ENCODE results near the gene SLC41A3.

The SLC41A3 gene

DNA sequence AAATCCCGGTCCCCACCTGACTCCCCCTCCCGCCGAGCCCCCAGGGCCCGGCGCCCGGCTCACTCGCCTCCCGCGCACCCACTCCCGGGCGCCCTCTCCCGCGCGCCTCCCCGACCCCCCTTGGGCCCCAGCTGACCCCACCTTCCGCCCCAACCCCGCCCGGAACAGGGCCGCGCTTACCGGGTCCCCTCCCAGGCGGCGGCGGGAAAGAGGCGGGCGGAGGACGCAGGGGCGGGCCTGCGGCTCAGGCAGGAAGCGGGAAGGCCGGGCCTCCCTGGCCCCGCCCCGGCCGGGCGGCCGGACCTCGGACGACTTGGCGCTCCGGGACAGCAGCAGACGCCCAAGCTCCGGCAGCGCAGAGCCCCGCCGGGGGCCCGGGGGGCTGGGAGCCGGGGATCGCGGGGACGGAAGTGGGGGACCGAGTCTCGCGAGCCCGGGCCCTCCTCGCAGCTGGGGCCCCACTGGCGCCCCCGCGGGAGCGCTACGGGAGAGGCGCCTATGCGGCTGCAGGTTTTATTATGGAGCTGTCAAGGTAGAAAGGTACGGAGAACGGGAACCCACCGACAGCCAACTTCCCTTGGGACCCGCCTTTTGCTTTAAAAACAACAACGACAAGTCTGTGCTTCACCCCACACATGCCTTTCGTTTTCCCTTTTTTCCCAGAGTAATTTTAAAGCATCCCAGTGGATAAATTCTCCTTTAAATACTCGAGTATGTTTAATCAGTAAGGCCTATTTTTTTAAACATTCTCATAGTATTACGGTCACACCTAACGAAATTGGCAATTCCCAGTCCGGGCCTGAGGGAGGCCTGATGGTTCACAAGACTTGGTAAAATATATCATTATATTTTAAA lies at the start of gene SLC41A3:
Gene SLC41A3 (minus strand): TSS at position 212 of the 855 bp plus-strand sequence. CDS start 15,905 bp downstream, outside the sequence.
- DNase-seq (ENCODE audit: low read depth) = peak; percentile 74

DNA sequence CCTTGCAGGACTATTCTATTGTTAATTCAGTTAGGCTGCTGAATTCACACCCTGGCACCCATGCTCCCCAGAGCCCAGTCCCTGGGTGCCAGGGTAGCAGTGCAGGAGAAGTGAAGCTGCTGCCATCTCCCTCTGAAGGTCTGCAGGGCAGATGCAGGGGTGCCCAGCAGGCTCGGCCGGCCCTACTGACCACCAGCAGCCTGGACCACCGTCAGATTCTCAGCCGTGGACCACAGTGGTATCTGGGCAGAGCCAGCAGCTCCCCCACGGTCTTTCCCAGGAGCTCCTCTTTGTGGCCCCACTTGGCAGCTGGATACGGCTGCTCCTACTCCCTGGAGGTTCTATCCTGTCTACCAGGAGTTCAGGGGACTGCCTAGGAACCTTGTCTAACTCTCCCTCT lies 49.7 kb upstream of the SLC41A3 start:
- no peak for DNase-seq (ENCODE audit: low read depth)

DNA sequence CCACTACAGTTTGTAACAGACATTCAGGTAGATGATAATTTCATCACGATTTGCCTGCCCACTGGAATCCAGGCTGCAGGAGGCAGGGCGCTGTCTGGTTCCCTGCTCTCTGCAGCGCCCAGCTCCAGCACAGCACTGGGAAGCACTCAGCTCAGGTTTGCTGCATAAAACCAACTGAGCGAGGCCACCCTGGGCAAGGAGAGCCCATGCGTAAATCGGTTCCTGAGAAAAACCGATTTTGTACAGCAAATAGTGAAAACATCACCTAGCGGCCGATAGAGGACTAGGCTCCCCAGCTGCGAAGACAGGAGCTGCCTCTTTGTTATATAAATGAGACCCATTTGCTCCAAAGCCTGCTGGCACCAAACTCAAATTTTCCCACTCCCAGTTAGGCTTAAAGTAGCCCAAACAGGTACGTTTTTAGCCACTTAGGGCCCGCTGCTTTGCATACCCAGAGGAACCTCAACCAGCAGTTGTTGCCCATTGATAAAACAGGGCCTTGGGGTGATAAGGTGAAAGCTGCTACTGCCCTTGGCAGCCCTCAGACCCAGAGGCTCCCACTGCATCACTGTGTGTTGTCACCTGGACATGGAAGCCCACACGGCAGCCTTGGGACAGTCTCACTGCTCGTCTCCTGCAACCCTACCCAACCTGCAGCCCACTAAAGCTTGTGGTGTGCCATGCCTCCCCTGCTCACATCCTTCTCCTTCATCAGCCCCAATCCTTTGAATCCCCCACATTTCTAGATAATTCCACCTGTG lies 49.0 kb upstream of the SLC41A3 start:
- no peak for DNase-seq (ENCODE audit: low read depth)

DNA sequence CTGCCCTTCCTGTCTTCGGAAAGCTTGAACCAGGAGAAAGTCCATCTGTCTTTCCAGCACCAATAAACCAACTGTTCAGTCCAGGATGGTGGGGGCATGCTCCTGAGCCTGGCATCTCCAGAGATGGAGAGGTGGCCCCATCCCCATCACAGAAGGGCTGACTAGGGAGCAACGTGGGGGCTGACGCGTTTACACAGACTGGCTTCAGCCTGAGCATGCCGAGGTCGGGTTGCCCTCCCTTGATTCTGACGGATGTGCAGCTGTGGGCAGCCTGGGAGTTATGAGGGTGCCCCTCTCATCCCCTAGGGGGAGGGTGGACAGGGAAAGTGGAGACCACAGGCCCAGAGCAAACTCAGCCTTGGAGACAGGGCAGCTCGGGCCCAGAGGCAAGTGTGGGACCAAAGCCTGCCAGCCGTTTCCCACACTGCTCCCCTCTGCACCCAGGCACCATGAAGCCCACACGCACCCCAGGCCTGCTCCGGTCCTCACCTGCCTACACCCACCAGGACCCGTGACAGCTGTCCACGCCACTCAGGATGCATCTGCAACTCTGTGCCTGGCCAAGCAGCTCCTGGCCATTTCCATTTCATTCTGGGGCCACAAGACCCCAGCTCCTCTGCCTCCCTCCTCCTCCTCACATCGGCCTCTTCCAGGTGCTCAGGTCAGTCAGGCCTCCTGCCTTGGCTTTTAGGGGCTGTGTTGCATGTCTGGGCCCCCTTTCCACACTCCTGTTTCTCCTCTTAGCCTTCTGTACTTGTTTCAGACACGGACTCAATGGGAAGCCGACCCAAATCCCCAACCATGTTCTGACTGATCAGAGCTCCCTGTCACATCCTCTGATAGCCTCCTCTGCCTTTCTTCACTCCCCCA lies 48.2 kb upstream of the SLC41A3 start:
- DNase-seq (ENCODE audit: low read depth) = no peak

DNA sequence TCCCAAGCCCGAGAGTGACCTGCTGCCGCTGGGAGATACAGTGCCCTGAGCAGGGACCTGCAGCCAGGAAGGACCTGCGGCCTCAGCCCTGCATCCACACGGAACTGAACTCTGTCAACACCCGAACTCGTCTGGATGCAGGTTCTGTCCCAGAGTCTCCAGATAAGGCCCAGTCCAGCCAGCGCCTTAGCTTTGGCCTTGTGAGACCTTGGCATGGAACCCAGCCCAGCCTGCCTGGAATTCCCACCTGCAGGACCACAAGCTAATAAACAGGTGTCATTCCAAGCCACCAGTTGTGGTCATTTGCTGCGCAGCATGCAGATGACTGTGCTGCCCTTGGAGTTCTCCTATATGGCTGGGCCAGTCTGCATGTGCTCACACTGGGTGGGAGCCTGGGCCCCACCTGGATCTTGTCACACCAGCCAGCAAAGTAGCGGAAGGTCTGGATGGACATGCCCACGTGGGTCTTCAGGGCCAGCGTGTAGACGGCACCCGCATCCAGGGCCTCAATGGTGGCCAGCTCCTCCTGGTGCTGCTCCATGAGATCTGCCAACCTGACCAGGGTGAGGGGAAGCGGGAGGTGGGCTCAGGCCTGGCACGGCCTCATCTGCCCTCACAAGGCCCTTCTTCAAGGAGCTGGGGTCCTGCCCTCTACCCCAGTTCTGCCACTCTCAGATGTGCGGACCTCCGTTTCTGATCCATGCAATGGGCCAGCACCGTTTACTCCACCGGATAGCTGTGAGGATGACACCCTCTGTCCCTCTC lies 47.2 kb upstream of the SLC41A3 start:
- no peak for DNase-seq (ENCODE audit: low read depth)

DNA sequence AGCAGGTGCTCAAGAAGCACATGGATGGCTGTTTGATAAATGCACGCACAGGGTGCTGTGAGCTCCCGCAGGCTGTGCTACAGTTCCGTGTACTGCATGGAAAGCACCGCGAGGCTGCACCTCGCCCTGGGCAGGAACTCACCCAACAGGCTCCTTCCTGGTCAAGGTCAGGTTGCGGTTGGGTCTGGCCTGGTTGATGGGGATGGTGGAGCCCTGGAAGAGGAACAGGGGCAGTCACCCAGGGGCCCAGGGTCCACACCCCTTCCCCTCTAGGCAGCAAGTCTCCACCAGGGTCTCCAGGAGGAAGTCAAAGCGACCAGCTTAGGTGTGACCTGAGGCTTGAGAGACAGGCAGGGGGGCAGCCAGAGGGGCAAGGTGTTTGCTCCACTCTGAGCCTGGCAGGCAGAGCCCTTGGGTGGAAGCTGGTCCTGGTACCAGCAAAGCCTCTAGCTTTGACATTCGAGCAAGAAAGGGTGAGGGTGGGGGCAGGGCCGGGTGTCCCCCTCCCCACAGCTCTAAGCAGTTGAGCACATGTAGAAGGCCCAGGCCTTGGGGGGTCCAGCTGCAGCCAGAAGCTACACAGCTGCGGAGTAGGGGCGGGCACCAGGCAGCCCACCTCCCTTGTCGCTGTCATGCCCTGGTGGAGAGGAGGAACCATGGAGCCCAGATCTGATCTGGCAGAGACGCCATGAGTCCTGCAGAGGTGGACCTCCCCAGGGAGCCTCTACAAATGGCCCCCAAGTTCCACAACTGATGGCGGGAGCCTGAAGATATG lies 46.3 kb upstream of the SLC41A3 start:
- DNase-seq (ENCODE audit: low read depth) = peak; percentile 12

DNA sequence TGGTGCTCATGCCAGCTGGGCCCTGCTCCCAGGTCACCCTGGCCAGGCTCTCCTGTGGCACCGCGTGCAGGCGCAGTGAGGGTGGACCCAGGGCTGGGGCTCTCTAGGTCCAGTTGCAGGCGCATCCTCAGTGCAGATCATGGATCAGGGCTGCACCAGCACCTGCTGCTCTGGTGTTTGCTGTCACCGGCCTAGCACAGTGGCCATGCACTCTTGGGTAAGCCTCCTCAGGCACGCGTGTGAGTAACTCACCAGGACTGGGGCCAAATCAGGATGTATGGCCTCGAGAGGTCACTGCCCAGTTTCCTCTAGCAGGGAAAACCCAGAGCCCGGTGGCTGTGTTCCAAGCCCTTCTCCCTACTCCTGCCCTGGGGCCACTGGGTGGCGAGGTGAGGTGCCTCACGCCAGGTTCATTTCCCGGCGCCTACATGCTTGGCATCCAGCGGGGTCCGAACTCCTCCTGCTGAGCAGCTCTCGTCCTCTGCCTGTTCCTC lies 45.5 kb upstream of the SLC41A3 start:
- DNase-seq (ENCODE audit: low read depth) = no peak

DNA sequence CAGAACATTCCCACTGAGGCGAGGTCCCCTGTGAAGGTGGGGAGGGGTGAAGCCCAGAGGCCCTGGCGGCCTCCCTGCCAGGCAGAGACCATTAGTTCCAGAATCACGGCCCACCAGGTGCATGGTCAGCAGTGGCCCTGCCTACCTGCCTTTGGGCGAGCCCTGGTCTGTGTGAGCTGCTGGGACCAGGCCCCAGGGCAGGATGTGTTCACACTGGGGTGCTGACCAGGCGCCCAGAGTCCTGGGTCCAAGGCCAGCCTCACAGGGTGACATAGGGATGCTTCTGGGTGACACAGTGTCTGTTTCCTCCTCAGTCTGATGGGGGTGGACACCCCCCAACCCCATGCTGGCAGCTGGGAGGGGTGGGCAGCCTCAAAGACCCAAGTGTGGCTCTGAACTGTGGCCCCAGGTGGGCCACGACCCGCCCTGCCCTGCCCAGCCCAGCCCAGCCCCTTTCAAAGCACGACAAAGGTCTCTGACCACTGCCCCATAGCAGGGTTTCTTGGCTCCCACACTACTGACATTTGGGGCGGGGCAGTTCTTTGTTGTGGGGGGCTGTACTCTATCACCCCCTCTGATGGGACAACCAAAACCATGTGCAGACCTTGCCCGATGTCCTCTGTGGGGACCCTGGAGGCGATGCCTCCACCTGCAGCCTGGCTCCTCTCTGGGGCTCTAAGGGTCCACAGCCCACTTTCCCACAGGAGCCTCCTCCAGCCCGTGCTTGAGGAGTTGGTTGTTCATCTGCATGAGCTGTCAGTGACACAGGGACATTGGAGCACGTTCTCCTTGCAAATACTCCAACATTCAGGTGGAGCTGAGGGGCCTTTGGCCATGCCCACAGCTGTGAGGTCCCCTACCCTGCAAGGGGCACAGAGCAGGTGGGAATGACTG lies 44.8 kb upstream of the SLC41A3 start:
- no peak for DNase-seq (ENCODE audit: low read depth)

DNA sequence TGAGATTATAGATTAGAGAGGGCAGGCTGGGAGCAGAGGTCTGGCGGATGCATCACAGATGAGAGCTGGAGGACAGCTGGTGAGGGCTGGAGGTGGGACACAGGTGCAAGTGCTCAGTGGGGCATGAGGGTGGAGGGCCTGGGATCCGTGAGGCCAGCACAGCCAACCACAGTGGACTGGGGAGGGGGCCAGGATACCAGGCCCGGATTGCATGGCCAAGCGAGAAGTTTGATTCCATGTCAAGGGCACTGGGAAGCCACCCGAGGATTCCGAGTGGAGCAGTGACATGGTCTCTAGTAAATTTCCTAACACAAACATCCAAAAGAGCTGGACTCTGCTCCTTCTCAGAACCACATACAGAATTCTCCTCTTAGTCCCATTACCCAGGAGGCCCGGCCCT lies 44.0 kb upstream of the SLC41A3 start:
- DNase-seq (ENCODE audit: low read depth) = no peak

DNA sequence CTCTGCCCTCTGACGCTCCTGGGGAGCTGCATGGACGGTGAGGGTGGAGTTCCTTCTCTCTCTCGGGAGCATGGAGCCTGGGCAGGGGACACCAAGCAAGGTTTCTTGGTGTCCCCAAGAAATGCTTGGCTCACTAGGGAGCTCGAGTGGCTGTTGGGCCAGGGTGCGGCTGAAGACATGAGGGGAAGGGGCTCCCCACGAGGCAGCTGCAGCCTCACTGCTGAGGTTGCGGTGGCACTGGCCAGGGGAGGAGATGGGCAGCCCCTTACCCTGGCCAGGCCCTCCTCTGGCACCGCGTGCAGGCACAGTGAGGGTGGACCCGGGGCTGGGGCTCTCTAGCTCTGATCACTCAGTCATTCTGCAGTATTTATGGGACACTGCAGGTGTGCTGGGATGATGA lies 43.5 kb upstream of the SLC41A3 start:
- DNase-seq (ENCODE audit: low read depth) = no peak

DNA sequence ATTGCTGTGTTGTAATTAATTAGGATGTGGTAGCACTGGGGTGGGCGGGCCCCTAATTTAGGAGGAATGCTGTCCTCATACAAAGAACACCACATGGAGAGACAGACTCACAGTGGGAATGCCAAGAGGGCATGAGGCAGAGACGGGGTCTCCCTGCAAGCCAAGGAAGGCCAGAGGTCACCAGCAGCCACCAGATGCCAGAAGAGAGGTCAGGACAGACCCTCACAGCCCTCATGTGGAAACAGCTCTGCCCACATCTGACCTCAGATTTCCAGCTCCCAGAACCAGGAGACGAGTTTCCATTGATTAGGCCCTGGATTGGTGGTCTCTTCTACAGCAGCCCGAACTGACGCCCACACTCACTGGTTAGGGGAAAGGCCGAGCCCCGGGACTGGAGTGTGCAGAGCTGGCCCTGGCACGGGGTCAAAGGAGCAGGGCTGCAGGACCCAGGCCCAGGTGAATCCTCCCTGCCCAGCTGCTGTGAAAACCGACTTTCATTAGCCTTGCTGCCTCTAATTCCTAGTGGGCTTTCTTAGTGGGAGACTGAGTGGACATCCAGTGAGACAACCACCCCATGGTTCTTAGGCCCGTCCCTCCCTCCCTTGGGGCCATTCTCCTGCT lies 43.0 kb upstream of the SLC41A3 start:
- DNase-seq (ENCODE audit: low read depth) = no peak

DNA sequence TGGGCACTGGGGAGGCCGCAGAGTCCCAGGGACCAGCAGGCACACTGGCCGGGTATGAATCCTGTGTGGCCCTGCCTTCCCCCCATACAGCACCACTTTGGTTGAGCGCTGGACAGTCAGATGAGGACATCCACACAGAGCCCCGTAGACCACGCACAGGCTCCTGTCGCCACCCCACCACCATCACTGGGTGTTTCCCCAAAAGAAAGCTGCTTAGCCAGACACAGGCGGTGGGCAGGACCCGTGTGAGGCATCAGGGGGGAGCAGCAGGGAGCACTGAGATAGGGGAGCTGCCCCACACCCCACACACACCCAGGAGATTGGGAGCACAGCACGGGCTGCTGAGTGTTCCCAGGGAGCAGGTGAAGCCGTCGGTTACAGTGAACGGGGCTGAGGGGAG lies 42.4 kb upstream of the SLC41A3 start:
- DNase-seq (ENCODE audit: low read depth) = no peak

DNA sequence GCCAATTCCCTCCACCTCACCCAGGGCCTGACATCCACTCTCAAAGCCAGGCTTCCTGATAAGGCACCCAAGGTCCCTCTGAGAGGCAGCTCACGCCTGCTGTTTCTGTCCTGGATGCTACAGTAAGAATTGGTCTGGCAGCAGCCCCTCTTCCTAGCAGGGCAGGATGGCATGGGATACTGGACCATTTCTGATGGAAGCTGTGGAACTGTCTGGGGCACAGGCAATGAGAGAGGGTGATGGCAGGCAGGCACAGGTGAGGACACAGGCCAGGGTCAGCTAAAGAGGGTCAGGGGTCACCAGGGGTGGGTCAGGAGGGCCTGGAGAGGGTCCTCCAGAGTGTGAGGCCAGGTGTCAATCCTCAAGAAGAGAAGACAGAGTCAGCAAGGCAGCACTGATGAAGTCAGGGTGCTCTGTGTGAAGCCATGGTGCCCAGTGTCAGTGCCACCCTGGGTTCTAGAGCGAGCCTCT lies 41.9 kb upstream of the SLC41A3 start:
- no peak for DNase-seq (ENCODE audit: low read depth)

DNA sequence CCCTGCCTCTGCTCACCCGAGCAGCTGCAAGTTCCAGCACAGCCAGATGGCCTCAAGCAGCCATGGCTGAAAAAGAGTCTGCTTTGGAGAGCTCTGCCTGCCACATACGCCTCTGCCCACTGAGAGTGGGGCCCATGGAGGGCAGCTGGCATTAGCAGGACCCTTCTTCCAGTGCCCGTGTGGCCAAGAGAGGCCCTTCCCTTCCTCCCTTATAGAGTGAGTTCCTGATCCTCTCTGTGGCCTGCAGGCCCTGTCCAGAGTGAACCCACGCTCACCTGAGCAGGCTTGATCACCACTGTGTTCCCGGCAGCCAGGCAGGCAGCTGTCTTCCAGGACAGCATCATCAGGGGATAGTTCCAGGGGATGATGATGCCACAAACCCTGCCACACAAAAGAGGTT lies 41.4 kb upstream of the SLC41A3 start:
- DNase-seq (ENCODE audit: low read depth) = no peak

DNA sequence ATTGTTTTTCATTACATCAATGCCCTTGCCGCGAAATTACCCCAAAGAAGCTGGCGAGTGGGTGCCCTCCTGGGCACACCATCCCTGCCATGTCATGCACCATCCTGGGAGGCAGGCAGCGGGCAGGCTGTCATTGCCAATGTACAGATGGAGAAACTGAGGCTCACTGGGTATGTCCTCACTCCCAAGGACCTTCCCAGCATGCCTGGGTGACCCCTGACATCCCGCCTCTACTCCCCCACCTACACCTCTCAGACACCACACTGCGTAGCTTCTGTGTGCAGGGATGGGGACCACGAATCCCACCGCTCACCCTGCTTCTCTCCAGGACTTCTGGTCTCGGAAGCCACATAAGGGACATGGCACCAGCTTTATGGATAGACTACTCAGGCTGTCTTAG lies 41.0 kb upstream of the SLC41A3 start:
- no peak for DNase-seq (ENCODE audit: low read depth)

DNA sequence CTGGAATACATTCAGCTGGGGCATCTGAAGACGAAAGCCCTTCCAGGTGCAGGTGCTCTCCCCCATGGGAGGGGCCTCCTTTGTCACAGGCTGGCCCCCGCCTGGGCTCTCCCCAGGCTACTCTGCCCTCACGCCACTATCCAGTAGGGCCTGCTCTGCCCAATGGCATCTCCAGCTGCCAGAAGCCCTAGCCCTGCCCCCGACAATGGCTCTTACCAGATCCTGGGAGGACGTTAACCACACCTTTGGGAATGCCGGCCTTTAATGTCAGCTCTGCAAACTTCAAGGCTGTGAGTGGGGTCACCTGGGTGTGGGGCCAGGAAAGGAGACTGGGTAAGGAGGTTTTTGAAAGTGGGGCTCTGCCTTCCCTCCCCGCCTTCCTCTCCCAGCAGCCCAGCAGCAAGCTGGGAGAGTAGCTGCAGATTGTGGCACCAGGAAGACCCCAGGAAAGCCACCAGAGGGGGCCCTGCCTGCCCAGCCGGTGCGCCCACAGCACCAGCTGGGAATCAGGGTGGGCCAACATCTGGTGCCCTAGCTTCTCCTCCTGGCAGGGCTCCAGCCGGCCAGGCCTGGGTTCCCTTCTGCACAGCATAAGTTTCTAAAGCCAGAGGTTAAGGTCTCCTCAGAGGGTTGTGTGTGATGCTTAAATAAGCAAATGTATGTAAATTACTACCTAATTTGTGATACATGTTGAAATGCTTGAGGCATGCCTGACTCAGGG lies 40.4 kb upstream of the SLC41A3 start:
- no peak for DNase-seq (ENCODE audit: low read depth)

DNA sequence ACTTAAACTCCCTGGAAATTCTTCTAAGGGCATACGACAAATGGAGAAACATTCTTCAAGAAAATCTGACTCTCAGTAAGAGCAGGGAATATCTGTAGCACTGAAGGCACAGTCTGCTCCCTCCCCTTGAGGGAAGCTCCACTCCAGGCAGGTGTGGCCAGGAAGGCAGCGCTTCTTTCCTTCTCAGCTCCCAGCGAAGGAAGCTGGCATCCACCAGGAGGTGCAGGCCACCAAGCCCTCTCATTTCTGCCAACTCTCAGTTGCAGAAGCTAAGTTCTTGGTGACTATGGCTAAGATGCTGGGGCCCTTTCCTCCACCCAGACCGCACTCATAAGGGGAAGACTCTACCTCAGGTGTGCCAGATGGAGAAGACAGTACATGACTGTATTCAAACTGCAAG lies 37.7 kb upstream of the SLC41A3 start:
- no peak for DNase-seq (ENCODE audit: low read depth)

DNA sequence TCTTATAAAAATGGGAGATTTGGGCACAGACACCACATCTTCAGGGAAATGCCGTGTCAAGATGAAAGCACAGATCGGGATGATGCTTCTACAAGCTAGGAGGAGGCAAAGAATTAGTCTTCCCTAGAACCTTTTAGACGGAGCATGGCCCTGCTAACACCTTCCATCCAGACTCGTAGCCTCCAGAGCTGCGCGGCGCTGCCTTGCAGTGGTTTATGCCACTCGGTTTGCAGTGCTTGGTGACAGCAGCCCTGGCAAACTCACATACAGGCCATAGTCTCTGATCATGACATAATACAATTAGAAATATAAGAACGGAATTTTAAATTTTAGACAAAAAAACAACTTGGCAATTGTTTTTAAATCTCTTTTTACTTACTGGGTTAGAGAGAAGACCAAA lies 37.1 kb upstream of the SLC41A3 start:
- DNase-seq (ENCODE audit: low read depth) = no peak

Data from CMK (cell line).